B cell (primary cell): ENCODE measurements around the gene ELOVL6.

Source experiments
- EZH2 ChIP-seq: IDR thresholded peaks from 2 replicates; pipeline ENCODE4 v1.6.1; 2012; ENCODE audit warnings: borderline replicate concordance, low read depth, mild to moderate bottlenecking, moderate library complexity, low read length; ENCODE audit not compliant: insufficient read depth, poor library complexity, severe bottlenecking
- TF ChIP-seq, protein P1 (sequence below): fragments of 200-600 bp; IDR thresholded peaks from one replicate; pipeline ENCODE4 v1.8.0; 2022; ENCODE audit warnings: antibody characterized with exemption, mild to moderate bottlenecking

DNA sequence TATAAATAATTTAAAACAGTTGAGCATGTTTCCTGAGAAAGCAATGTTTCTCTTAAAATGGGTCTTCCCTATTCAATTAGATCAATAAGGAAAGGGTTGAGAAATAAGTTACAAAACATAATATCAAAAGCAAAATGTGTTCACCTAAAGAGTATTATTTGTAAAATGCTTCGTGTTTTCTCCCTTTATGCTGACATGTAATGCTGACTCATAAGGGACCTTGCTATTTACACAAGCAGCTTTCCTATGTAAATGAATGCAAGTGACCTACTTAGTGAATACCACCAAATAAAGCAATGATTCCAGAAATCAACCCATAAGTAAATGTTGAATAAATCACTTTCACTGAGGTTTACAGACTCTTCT is 91.5 kb downstream of the ELOVL6 start:
- TF ChIP-seq, protein P1, sequence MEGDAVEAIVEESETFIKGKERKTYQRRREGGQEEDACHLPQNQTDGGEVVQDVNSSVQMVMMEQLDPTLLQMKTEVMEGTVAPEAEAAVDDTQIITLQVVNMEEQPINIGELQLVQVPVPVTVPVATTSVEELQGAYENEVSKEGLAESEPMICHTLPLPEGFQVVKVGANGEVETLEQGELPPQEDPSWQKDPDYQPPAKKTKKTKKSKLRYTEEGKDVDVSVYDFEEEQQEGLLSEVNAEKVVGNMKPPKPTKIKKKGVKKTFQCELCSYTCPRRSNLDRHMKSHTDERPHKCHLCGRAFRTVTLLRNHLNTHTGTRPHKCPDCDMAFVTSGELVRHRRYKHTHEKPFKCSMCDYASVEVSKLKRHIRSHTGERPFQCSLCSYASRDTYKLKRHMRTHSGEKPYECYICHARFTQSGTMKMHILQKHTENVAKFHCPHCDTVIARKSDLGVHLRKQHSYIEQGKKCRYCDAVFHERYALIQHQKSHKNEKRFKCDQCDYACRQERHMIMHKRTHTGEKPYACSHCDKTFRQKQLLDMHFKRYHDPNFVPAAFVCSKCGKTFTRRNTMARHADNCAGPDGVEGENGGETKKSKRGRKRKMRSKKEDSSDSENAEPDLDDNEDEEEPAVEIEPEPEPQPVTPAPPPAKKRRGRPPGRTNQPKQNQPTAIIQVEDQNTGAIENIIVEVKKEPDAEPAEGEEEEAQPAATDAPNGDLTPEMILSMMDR, result no peak
- TF ChIP-seq EZH2, result no peak
